Progenitor cell of endocrine pancreas (in vitro differentiated cells): Measurements from ENCODE around the gene TMTC1. TPM values are rescaled to one million over a fixed set of nuclear protein-coding genes. Genes with fewer than 3 reads are reported as not detected.
A peak's percentile ranks its signal among the peaks of the same experiment; 100 is the strongest.
"Not testable (repeated sequence)": the region's sequence is repeated elsewhere in the genome, so short reads cannot be mapped to it uniquely, and the experiment has no call there.

Source experiments
- DNase-seq: peaks from one replicate; pipeline ENCODE4 v3.0.0; 2021; ENCODE audit warnings: low spot score; ENCODE audit not compliant: unreplicated experiment
- H3K27ac Mint-ChIP-seq: 2 replicates; pipeline ENCODE4 v1.8.0; 2021; ENCODE audit warnings: mild to moderate bottlenecking, moderate library complexity, mixed read lengths
- H3K27me3 Mint-ChIP-seq: 2 replicates; pipeline ENCODE4 v1.8.0; 2021; ENCODE audit warnings: mixed read lengths
- H3K36me3 Mint-ChIP-seq: 2 replicates; pipeline ENCODE4 v1.8.0; 2022; ENCODE audit warnings: mixed read lengths; ENCODE audit not compliant: insufficient read depth
- H3K4me1 Mint-ChIP-seq: 2 replicates; pipeline ENCODE4 v1.8.0; 2021; ENCODE audit warnings: low read depth, mixed read lengths
- H3K4me3 Mint-ChIP-seq: 2 replicates; pipeline ENCODE4 v1.8.0; 2021; ENCODE audit warnings: low read depth, mild to moderate bottlenecking, moderate library complexity, mixed read lengths
- H3K9me3 Mint-ChIP-seq: 2 replicates; pipeline ENCODE4 v1.8.0; 2021; ENCODE audit warnings: low read depth, mixed read lengths
- CTCF ChIP-seq: fragments of 200-600 bp; sonication (generic); IDR thresholded peaks from one replicate; pipeline ENCODE4 v1.5.0; 2021; ENCODE audit warnings: antibody characterized with exemption, mild to moderate bottlenecking; ENCODE audit not compliant: unreplicated experiment
- total RNA-seq: library from RNA; stranded (reverse); gene quantifications from 2 replicates; pipeline ENCODE4 v1.2.1, GENCODE V29; 2021

TMTC1 gene
- total RNA-seq, 1 donor from 2014 or later = 19.2 TPM

- Mint-ChIP-seq H3K27ac (peak overlapping the region; percentile 0), H3K4me1 (peaks cover 16% of the 10 kb centered on the region), H3K36me3 (peaks cover 17% of the 10 kb centered on the region), H3K4me3 (no peak overlapping the region), H3K27me3 (no peaks in the 10 kb centered on the region), H3K9me3 (peaks cover 17% of the 10 kb centered on the region)
- no peak for TF ChIP-seq CTCF
- no peak for DNase-seq
Observed at GRCh38 chr12:29644536-29645162, 139.1 kb downstream of the TMTC1 start.

- peak overlapping the region; percentile 98 for H3K27ac Mint-ChIP-seq
- peak; percentile 30 for DNase-seq
- H3K4me3 Mint-ChIP-seq = peak overlapping the region; percentile 35
- H3K27me3 Mint-ChIP-seq = no peaks in the 10 kb centered on the region
- peak; percentile 32 for TF ChIP-seq CTCF
- H3K9me3 Mint-ChIP-seq = peaks cover 17% of the 10 kb centered on the region
- peaks cover 19% of the 10 kb centered on the region for H3K36me3 Mint-ChIP-seq
- H3K4me1 Mint-ChIP-seq = peaks cover 17% of the 10 kb centered on the region
Observed at GRCh38 chr12:29640589-29641345, 143.0 kb downstream of the TMTC1 start.

GRCh38 chr12:29639893-29640495 is 143.7 kb downstream of the TMTC1 start:
- Mint-ChIP-seq H3K27me3 (no peaks in the 10 kb centered on the region), H3K36me3 (peaks cover 19% of the 10 kb centered on the region), H3K9me3 (peaks cover 17% of the 10 kb centered on the region), H3K27ac (peak overlapping the region; percentile 98), H3K4me3 (no peak overlapping the region), H3K4me1 (peaks cover 17% of the 10 kb centered on the region)
- TF ChIP-seq CTCF = no peak
- no peak for DNase-seq

- H3K4me1 Mint-ChIP-seq = peaks cover 23% of the 10 kb centered on the region
- H3K4me3 Mint-ChIP-seq = no peak overlapping the region
- H3K27ac Mint-ChIP-seq = no peak overlapping the region
- peaks cover 17% of the 10 kb centered on the region for H3K9me3 Mint-ChIP-seq
- peaks cover 19% of the 10 kb centered on the region for H3K36me3 Mint-ChIP-seq
- H3K27me3 Mint-ChIP-seq = no peaks in the 10 kb centered on the region
- no peak for TF ChIP-seq CTCF
- no peak for DNase-seq
Observed at GRCh38 chr12:29638528-29638927, 145.2 kb downstream of the TMTC1 start.

- H3K36me3 Mint-ChIP-seq = peaks cover 6% of the 10 kb centered on the region
- peaks cover 6% of the 10 kb centered on the region for H3K4me1 Mint-ChIP-seq
- no peak for TF ChIP-seq CTCF
- peaks cover 3% of the 10 kb centered on the region for H3K9me3 Mint-ChIP-seq
- no peak overlapping the region for H3K27ac Mint-ChIP-seq
- no peak for DNase-seq
- H3K4me3 Mint-ChIP-seq = no peak overlapping the region
- H3K27me3 Mint-ChIP-seq = no peaks in the 10 kb centered on the region
Observed at GRCh38 chr12:29634057-29634456, 149.7 kb downstream of the TMTC1 start.

- Mint-ChIP-seq H3K36me3 (peaks cover 13% of the 10 kb centered on the region), H3K9me3 (peaks cover 11% of the 10 kb centered on the region)
- H3K27me3 Mint-ChIP-seq, H3K4me3 Mint-ChIP-seq, H3K4me1 Mint-ChIP-seq, H3K27ac Mint-ChIP-seq, DNase-seq: not testable (repeated sequence)
Observed at GRCh38 chr12:29630164-29630563, 153.6 kb downstream of the TMTC1 start.
